ENCODE measurements around the gene LBP.

DNA sequence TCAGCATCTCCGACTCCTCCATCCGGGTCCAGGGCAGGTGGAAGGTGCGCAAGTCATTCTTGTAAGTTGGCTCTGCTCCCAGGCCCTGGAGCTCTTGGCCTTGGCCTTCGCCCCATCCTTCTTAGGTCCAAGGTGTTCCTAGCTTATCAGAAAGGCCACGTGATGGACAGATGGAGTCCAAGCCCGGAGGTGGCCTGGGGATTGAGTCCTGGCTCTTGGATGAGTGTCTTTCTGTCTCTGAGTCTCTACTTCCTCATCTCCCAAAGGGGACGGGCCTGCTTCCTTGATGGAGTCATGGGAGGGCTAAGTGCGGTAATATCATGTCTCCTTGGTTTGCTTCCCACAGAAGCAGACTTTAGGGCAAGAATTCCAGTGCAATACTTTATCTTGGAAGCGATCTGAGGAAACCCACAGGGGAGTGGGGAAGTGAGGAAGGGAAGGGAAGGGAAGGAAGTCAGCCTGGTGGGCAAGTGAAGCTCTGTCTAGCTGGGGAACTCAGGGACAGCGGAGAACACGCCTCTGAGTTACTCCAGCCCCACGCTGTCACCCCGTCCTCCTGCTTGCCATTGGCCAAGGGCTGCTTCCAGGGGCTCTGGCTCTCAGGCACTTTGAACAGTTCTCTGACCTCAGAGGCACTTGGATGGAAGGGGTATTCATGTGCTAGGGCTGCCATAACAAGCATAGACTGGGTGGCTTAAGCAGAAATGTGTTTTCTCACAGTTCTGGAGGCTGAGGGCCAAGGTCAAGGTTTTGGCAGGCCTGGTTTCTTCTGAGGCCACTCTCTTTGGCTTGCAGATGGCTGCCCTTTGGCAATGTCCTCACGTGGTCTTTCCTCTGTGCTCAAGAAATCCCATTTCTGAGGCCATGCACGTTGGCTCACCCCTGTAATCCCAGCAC is 4.8 kb downstream of the LBP start:
- TF ChIP-seq CTCF (IDR thresholded peaks at IDR 0.05; ENCODE audit: insufficient read depth, low read length, poor library complexity, severe bottlenecking) (no peak), EZH2phosphoT487 (conservative IDR thresholded peaks at IDR 0.05; ENCODE audit: low read length) (no peak)
